HCT116 (cell line): Measurements from ENCODE around the gene FKBP2. TPM values are rescaled to one million over a fixed set of nuclear protein-coding genes. Genes with fewer than 3 reads are reported as not detected.

Experiments
- ATAC-seq: fragments of 200-7000 bp; cut with Tn5 transposase; 2 replicates; pipeline ENCODE4 v1.9.1; 2020; ENCODE audit warnings: mild to moderate bottlenecking, moderate library complexity
- BruUV-seq: library from RNA; stranded (reverse); fragments of 400-500 nt; replicated peaks from 2 replicates; lab custom pipeline; 2021; lab: Mats Ljungman, UMichigan
- CTCF ChIA-PET: fragments of 300-600 bp; sonication (Branson Sonifier 250); formaldehyde crosslinking; loops from one replicate; lab custom pipeline; 2021; ENCODE audit warnings: antibody characterized with exemption; lab: Charles Lee
- POLR2A ChIA-PET: fragments of 300-600, 350-600 bp; sonication (Branson Sonifier 250); formaldehyde crosslinking; loops from one replicate; lab custom pipeline; 2021; ENCODE audit warnings: antibody characterized with exemption; lab: Charles Lee
- RAD21 ChIA-PET, 2 experiments: fragments of 300-600 bp; sonication (Branson Sonifier 250); formaldehyde crosslinking; loops; one replicate each; lab custom pipeline; 2023; ENCODE audit warnings: low total read pairs in 2 of 2; ENCODE audit not compliant: uncharacterized antibody in 2 of 2, unreplicated experiment in 2 of 2, low non-redundant PET in 1 of 2; lab: Charles Lee
- DNase-seq: peaks from one replicate; pipeline ENCODE4 v3.0.0-alpha.2; 2010; ENCODE audit warnings: low read depth, low spot score
- H2AFZ ChIP-seq: fragments of 200-600 bp; shearing (Covaris generic), sonication (generic); 2 replicates; pipeline ENCODE4 v1.6.1; 2017; ENCODE audit warnings: low read depth, mixed run types, mixed read lengths, antibody characterized with exemption, low read length; ENCODE audit not compliant: poor library complexity, severe bottlenecking
- H3K27ac ChIP-seq: 2 replicates; pipeline ENCODE4 v1.5.1; 2012; ENCODE audit warnings: low read depth, low read length
- H3K27me3 ChIP-seq: fragments of 200-600 bp; sonication (generic); 2 replicates; pipeline ENCODE4 v1.6.1; 2016; ENCODE audit warnings: mixed run types, low read length, mixed read lengths; ENCODE audit not compliant: insufficient read depth
- H3K36me3 ChIP-seq, 2 experiments: fragments of 200-500 bp in 1 of 2; fragments of 200-600 bp in 1 of 2; sonication (Bioruptor generic) in 1 of 2; sonication (generic) in 1 of 2; 2 replicates each; pipeline versions ENCODE4 v1.5.1 to v1.6.1; 2014 to 2016; ENCODE audit warnings: low read length in 2 of 2, inconsistent platforms in 1 of 2, mixed read lengths in 1 of 2, mixed run types in 1 of 2; ENCODE audit not compliant: insufficient read depth in 2 of 2, control insufficient read depth in 1 of 2
- H3K4me1 ChIP-seq, 2 experiments: fragments of 200-600 bp in 1 of 2; sonication (generic) in 1 of 2; 2 replicates each; pipeline versions ENCODE4 v1.5.1 to v1.6.1; 2012 to 2017; ENCODE audit warnings: low read length in 2 of 2, inconsistent platforms in 1 of 2, mild to moderate bottlenecking in 1 of 2, mixed read lengths in 1 of 2, mixed run types in 1 of 2, moderate library complexity in 1 of 2; ENCODE audit not compliant: insufficient read depth in 2 of 2, control insufficient read depth in 1 of 2
- H3K4me2 ChIP-seq: fragments of 200-600 bp; sonication (generic); 2 replicates; pipeline ENCODE4 v1.6.1; 2017; ENCODE audit warnings: mixed run types, low read length, mixed read lengths
- H3K4me3 ChIP-seq, 2 experiments: fragments of 200-600 bp in 1 of 2; sonication (generic) in 1 of 2; replicated peaks in 1 of 2; 2 replicates each; pipeline ENCODE4 v1.5.1; 2011 to 2016; ENCODE audit warnings: low read length in 2 of 2, control low read depth in 1 of 2, low read depth in 1 of 2, mild to moderate bottlenecking in 1 of 2, mixed read lengths in 1 of 2, mixed run types in 1 of 2
- H3K79me2 ChIP-seq: fragments of 200-600 bp; sonication (generic); 2 replicates; pipeline ENCODE4 v1.6.1; 2017; ENCODE audit warnings: mild to moderate bottlenecking, mixed run types, low read length, moderate library complexity, mixed read lengths; ENCODE audit not compliant: insufficient read depth
- H3K9ac ChIP-seq: fragments of 200-600 bp; sonication (generic); 2 replicates; pipeline ENCODE4 v1.6.1; 2016; ENCODE audit warnings: low read length, mixed read lengths
- H3K9me2 ChIP-seq: fragments of 200-600 bp; sonication (generic), shearing (Covaris generic); 2 replicates; pipeline ENCODE4 v1.6.1; 2017; ENCODE audit warnings: mixed run types, mild to moderate bottlenecking, moderate library complexity; ENCODE audit not compliant: insufficient read depth
- H3K9me3 ChIP-seq, 2 experiments: fragments of 200-500 bp in 1 of 2; fragments of 200-600 bp in 1 of 2; sonication (Bioruptor generic) in 1 of 2; sonication (generic) in 1 of 2; 2 replicates each; pipeline ENCODE4 v1.6.1; 2014 to 2017; ENCODE audit warnings: low read length in 2 of 2, mixed read lengths in 2 of 2, inconsistent platforms in 1 of 2, low read depth in 1 of 2, mild to moderate bottlenecking in 1 of 2, mixed run types in 1 of 2, moderate library complexity in 1 of 2; ENCODE audit not compliant: control insufficient read depth in 1 of 2, insufficient read depth in 1 of 2
- H4K20me1 ChIP-seq: fragments of 200-600 bp; sonication (generic), shearing (Covaris generic); 2 replicates; pipeline ENCODE4 v1.6.1; 2017; ENCODE audit warnings: mixed run types, mild to moderate bottlenecking, moderate library complexity; ENCODE audit not compliant: insufficient read depth
- CEBPB ChIP-seq: IDR thresholded peaks from 2 replicates; pipeline ENCODE4 v1.6.1; 2012; ENCODE audit warnings: low read depth
- CTCF ChIP-seq, 3 experiments: fragments of 200-600 bp in 1 of 3; sonication (generic) in 1 of 3; IDR thresholded peaks in 2 of 3; conservative IDR thresholded peaks in 1 of 3; 2 replicates each; pipeline ENCODE4 v1.5.1; 2012 to 2017; ENCODE audit warnings: low read depth in 2 of 3, low read length in 2 of 3, antibody characterized with exemption in 1 of 3, borderline replicate concordance in 1 of 3, control low read depth in 1 of 3, mild to moderate bottlenecking in 1 of 3, mixed read lengths in 1 of 3, mixed run types in 1 of 3, moderate library complexity in 1 of 3; ENCODE audit not compliant: insufficient read depth in 1 of 3
- EGR1 ChIP-seq: IDR thresholded peaks from 2 replicates; pipeline ENCODE4 v1.6.1; 2012; ENCODE audit warnings: low read depth
- ELF1 ChIP-seq: IDR thresholded peaks from 2 replicates; pipeline ENCODE4 v1.6.1; 2012; ENCODE audit warnings: low read depth, borderline replicate concordance
- FOSL1 ChIP-seq: IDR thresholded peaks from 2 replicates; pipeline ENCODE4 v1.6.1; 2012; ENCODE audit warnings: low read depth
- JUND ChIP-seq: IDR thresholded peaks from 2 replicates; pipeline ENCODE4 v1.6.1; 2012
- MAX ChIP-seq: IDR thresholded peaks from 2 replicates; pipeline ENCODE4 v1.6.1; 2012
- POLR2A ChIP-seq: IDR thresholded peaks from 2 replicates; pipeline ENCODE4 v1.7.0; 2011; ENCODE audit warnings: borderline replicate concordance; ENCODE audit not compliant: insufficient read depth, insufficient read length; ENCODE audit errors: extremely low read depth
- POLR2AphosphoS5 ChIP-seq: IDR thresholded peaks from 2 replicates; pipeline ENCODE4 v1.6.1; 2011; ENCODE audit warnings: mild to moderate bottlenecking, low read depth, low read length, moderate library complexity
- RAD21 ChIP-seq: IDR thresholded peaks from 2 replicates; pipeline ENCODE4 v1.6.1; 2012; ENCODE audit warnings: low read depth, mild to moderate bottlenecking
- SIN3A ChIP-seq: IDR thresholded peaks from 2 replicates; pipeline ENCODE4 v1.6.1; 2012; ENCODE audit warnings: low read depth
- SP1 ChIP-seq: IDR thresholded peaks from 2 replicates; pipeline ENCODE4 v1.6.1; 2012; ENCODE audit warnings: low read depth
- SRF ChIP-seq: IDR thresholded peaks from 2 replicates; pipeline ENCODE4 v1.6.1; 2012; ENCODE audit warnings: low read depth
- YY1 ChIP-seq: IDR thresholded peaks from 2 replicates; pipeline ENCODE4 v1.6.1; 2011; ENCODE audit warnings: low read length, low read depth, moderate library complexity, mild to moderate bottlenecking; ENCODE audit not compliant: insufficient replicate concordance; ENCODE audit errors: extremely low read depth
- ZBTB33 ChIP-seq: IDR thresholded peaks from 2 replicates; pipeline ENCODE4 v1.6.1; 2011; ENCODE audit warnings: mild to moderate bottlenecking, low read length, moderate library complexity; ENCODE audit not compliant: insufficient replicate concordance; ENCODE audit errors: extremely low read depth
- ZFX ChIP-seq: fragments of 450-650 bp; IDR thresholded peaks from 2 replicates; pipeline ENCODE4 v1.6.1; 2017
- ZNF274 ChIP-seq: fragments of 200-500 bp; sonication (Bioruptor generic); IDR thresholded peaks from 2 replicates; pipeline ENCODE4 v1.6.1; 2014; ENCODE audit warnings: mild to moderate bottlenecking, low read depth, low read length, inconsistent platforms
- intact Hi-C: fragments of 100-400 bp; cut with micrococcal nuclease; formaldehyde crosslinking; loops from 2 replicates; pipeline ENCODE4 v1.10.0; 2022
- total RNA-seq: library from RNA; stranded (reverse); gene quantifications from one replicate; pipeline ENCODE4 v1.2.1, GENCODE V29; 2021; ENCODE audit not compliant: unreplicated experiment

The FKBP2 gene
- total RNA-seq, 1 experiment from 2014 or later, result 69.2 TPM

- Histone ChIP-seq H3K9me3 (no peaks in the 10 kb centered on the region), H2AFZ (no peak overlapping the region), H3K27me3 (no peaks in the 10 kb centered on the region), H3K27ac (peak overlapping the region; percentile 94), H3K9ac (peak overlapping the region; percentile 100), H3K36me3 (peaks cover 0 to 12% of the 10 kb centered on the region in 2 experiments; a peak in 1 of 4 replicates), H3K9me2 (no peaks in the 10 kb centered on the region), H3K4me3 (peak overlapping the region; percentile 99 to 100), H3K79me2 (peaks cover 48% of the 10 kb centered on the region), H4K20me1 (no peaks in the 10 kb centered on the region), H3K4me1 (peaks cover 35 to 71% of the 10 kb centered on the region in 2 experiments), H3K4me2 (peak overlapping the region; percentile 84)
- BruUV-seq, result no TSS peak
- intact Hi-C loops, result no loop called here
- TF ChIP-seq CTCF (IDR thresholded peaks at IDR 0.05 in 2 of 3, conservative IDR thresholded peaks at IDR 0.05 in 1 of 3; ENCODE audit: borderline replicate concordance in 1 of 3, insufficient read depth in 1 of 3, low read depth in 2 of 3, low read length in 2 of 3) (no peak), POLR2AphosphoS5 (peak; percentile 39; the same call in 1 of the 2 replicates)
- ChIA-PET CTCF (interaction anchor here (0.6 to 3.1 kb wide), 4 partner anchors 24 to 111 kb away, joined by 3 to 15 read pairs (median 8); no protein-coding TSS in a partner anchor), RAD21 (no interaction called here), POLR2A (interaction anchor here (0.6 to 4.6 kb wide), 8 partner anchors 19 to 1355 kb away, joined by 3 to 29 read pairs (median 4); partner anchors contain the start of genes NUDT22, STIP1 and TRPT1)
- DNase-seq, result no peak
- ATAC-seq, result no peak
Measured at GRCh38 chr11:64244966-64245365, 4.1 kb downstream of the FKBP2 start.

- no TSS peak for BruUV-seq
- no peak for ATAC-seq
- CTCF ChIA-PET, result interaction anchor here (0.6 to 3.1 kb wide), 4 partner anchors 24 to 110 kb away, joined by 3 to 15 read pairs (median 8); no protein-coding TSS in a partner anchor
- Histone ChIP-seq H3K27ac (peak overlapping the region; percentile 94), H3K36me3 (peaks cover 0 to 12% of the 10 kb centered on the region in 2 experiments; a peak in 1 of 4 replicates), H3K9me3 (no peaks in the 10 kb centered on the region), H4K20me1 (no peaks in the 10 kb centered on the region), H3K4me3 (peak overlapping the region; percentile 99 to 100), H3K4me1 (peaks cover 33 to 71% of the 10 kb centered on the region in 2 experiments), H3K79me2 (peaks cover 48% of the 10 kb centered on the region), H3K9ac (peak overlapping the region; percentile 100), H3K9me2 (no peaks in the 10 kb centered on the region), H3K4me2 (peak overlapping the region; percentile 84), H2AFZ (no peak overlapping the region), H3K27me3 (no peaks in the 10 kb centered on the region)
- no peak for DNase-seq
- intact Hi-C loops, result no loop called here
- RAD21 ChIA-PET, result interaction anchor here in 1 of 2 experiments (1.1 kb wide), 1 partner anchor 41 kb away, joined by 4 read pairs; no protein-coding TSS in a partner anchor
- POLR2A ChIA-PET, result interaction anchor here (0.7 to 4.6 kb wide), 8 partner anchors 19 to 1355 kb away, joined by 3 to 29 read pairs (median 5); partner anchors contain the start of genes NUDT22, STIP1 and TRPT1
- TF ChIP-seq FOSL1 (no peak), POLR2A (no peak), CEBPB (no peak), SP1 (no peak), MAX (no peak), ZBTB33 (no peak), ELF1 (no peak), SRF (no peak), ZFX (no peak), SIN3A (no peak), JUND (no peak), POLR2AphosphoS5 (no peak), YY1 (no peak), RAD21 (no peak), ZNF274 (no peak), EGR1 (no peak)
Measured at GRCh38 chr11:64245401-64245796, 4.5 kb downstream of the FKBP2 start.
